ENCODE data around the gene FXN. TPM values are rescaled to one million over a fixed set of nuclear protein-coding genes. Genes with fewer than 3 reads are reported as not detected.

Gene FXN
- total RNA-seq, 2 donors from 2014 or later, result 9.6 to 17.8 TPM

GRCh38 chr9:69079186-69079585 lies 43.6 kb downstream of the FXN start:
- DNase-seq (ENCODE audit: low spot score), result no peak
- Histone ChIP-seq H3K27ac (no peak overlapping the region), H3K4me1 (replicated peaks) (no peaks in the 10 kb centered on the region), H3K9me3 (no peaks in the 10 kb centered on the region), H3K4me3 (no peak overlapping the region), H3K27me3 (replicated peaks; ENCODE audit: insufficient read depth) (no peaks in the 10 kb centered on the region), H3K36me3 (no peaks in the 10 kb centered on the region)
- intact Hi-C loops (cut with DNase I), result no loop called here
- no peak for TF ChIP-seq CTCF (IDR thresholded peaks at IDR 0.05)
- TF ChIP-seq POLR2A (IDR thresholded peaks at IDR 0.05), result no peak
- no peak for TF ChIP-seq POLR2AphosphoS5 (IDR thresholded peaks at IDR 0.05)

GRCh38 chr9:69081261-69081660 lies 45.7 kb downstream of the FXN start:
- WGBS, result 70% methylated on average over 4 of the region's 4 CpGs
- TF ChIP-seq POLR2AphosphoS5 (IDR thresholded peaks at IDR 0.05) (no peak), CTCF (IDR thresholded peaks at IDR 0.05) (no peak), POLR2A (IDR thresholded peaks at IDR 0.05) (no peak)
- Histone ChIP-seq H3K4me3 (no peak overlapping the region), H3K36me3 (no peaks in the 10 kb centered on the region), H3K4me1 (replicated peaks) (no peaks in the 10 kb centered on the region), H3K9me3 (no peaks in the 10 kb centered on the region), H3K27me3 (replicated peaks; ENCODE audit: insufficient read depth) (no peaks in the 10 kb centered on the region), H3K27ac (no peak overlapping the region)
- DNase-seq (ENCODE audit: low spot score), result no peak
- intact Hi-C loops (cut with DNase I), result no loop called here

DNA sequence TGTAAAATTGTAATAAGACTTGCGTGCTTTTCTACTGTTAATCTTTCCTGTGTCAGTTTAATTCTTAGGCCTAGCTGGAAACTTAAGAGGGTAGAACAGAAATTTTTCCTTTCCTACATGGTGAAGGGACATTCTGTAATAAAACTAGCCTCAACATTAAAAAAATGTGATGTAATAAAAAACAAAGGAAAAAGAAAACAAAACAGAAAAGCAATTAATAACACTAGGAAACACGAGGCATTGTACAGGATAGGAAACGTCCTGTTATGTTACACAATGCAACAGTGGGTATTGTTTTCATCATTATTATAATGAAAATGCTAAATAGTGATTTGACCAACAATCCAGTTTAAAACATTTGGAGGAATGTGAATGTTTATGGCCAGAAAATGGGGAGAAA lies 47.8 kb downstream of the FXN start:
- no peaks in the 10 kb centered on the region for H3K4me1 ChIP-seq (replicated peaks)
- no peaks in the 10 kb centered on the region for H3K36me3 ChIP-seq
- 78% methylated on average over 3 of the region's 3 CpGs for WGBS
- no peak for DNase-seq (ENCODE audit: low spot score)
- TF ChIP-seq POLR2AphosphoS5 (IDR thresholded peaks at IDR 0.05) (no peak), POLR2A (IDR thresholded peaks at IDR 0.05) (no peak), CTCF (IDR thresholded peaks at IDR 0.05) (no peak)
- H3K27ac ChIP-seq, result no peak overlapping the region
- H3K9me3 ChIP-seq, result no peaks in the 10 kb centered on the region
- H3K27me3 ChIP-seq (replicated peaks; ENCODE audit: insufficient read depth), result no peaks in the 10 kb centered on the region
- intact Hi-C loops (cut with DNase I), result no loop called here
- H3K4me3 ChIP-seq, result no peak overlapping the region

- Histone ChIP-seq H3K4me1 (replicated peaks) (no peaks in the 10 kb centered on the region), H3K36me3 (no peaks in the 10 kb centered on the region), H3K27me3 (replicated peaks; ENCODE audit: insufficient read depth) (no peaks in the 10 kb centered on the region), H3K9me3 (no peaks in the 10 kb centered on the region), H3K27ac (no peak overlapping the region), H3K4me3 (no peak overlapping the region)
- 85% methylated on average over 5 of the region's 5 CpGs for WGBS
- TF ChIP-seq POLR2AphosphoS5 (IDR thresholded peaks at IDR 0.05) (no peak), CTCF (IDR thresholded peaks at IDR 0.05) (no peak), POLR2A (IDR thresholded peaks at IDR 0.05) (no peak)
- intact Hi-C loops (cut with DNase I), result no loop called here
- DNase-seq (ENCODE audit: low spot score), result no peak
Measured at GRCh38 chr9:69085569-69086283, 50.2 kb downstream of the FXN start.

GRCh38 chr9:69086312-69086711 lies 50.8 kb downstream of the FXN start:
- WGBS, result 93% methylated on average over 2 of the region's 2 CpGs
- H3K4me1 ChIP-seq (replicated peaks), result no peaks in the 10 kb centered on the region
- H3K27ac ChIP-seq, result no peak overlapping the region

More at GRCh38 chr9:69086312-69086711, 50.8 kb downstream of the FXN start:
- Histone ChIP-seq H3K27me3 (replicated peaks; ENCODE audit: insufficient read depth) (no peaks in the 10 kb centered on the region), H3K9me3 (no peaks in the 10 kb centered on the region), H3K36me3 (no peaks in the 10 kb centered on the region), H3K4me3 (no peak overlapping the region)
- no peak for TF ChIP-seq POLR2AphosphoS5 (IDR thresholded peaks at IDR 0.05)
- TF ChIP-seq CTCF (IDR thresholded peaks at IDR 0.05), result no peak
- no peak for TF ChIP-seq POLR2A (IDR thresholded peaks at IDR 0.05)
- intact Hi-C loops (cut with DNase I), result no loop called here
- no peak for DNase-seq (ENCODE audit: low spot score)
